AG04450 (cell line): ENCODE data around the gene SLC38A4. TPM values are rescaled to one million over a fixed set of nuclear protein-coding genes. Genes with fewer than 3 reads are reported as not detected.

Experiments
- CTCF ChIA-PET: fragments of 300-600, 350-600 bp; formaldehyde crosslinking; extraction: SDS; loops from one replicate; lab custom pipeline; 2022; ENCODE audit warnings: antibody characterized with exemption, inconsistent platforms; lab: Charles Lee
- POLR2A ChIA-PET: fragments of 350-600 bp; formaldehyde crosslinking; extraction: SDS; loops from one replicate; lab custom pipeline; 2021; ENCODE audit warnings: antibody characterized with exemption, inconsistent platforms; lab: Yijun Ruan, JAX
- DNase-seq: peaks from one replicate; pipeline ENCODE4 v3.0.0-alpha.2; 2011; ENCODE audit warnings: low read depth, low spot score
- H3K27ac ChIP-seq: one replicate; pipeline ENCODE4 v1.5.1; 2012; ENCODE audit warnings: low read depth, low read length, control low read depth
- H3K27me3 ChIP-seq: one replicate; pipeline ENCODE4 v1.6.0; 2012; ENCODE audit warnings: low read length; ENCODE audit not compliant: control insufficient read depth, insufficient read depth
- H3K4me3 ChIP-seq: 2 replicates; pipeline ENCODE4 v1.5.1; 2011; ENCODE audit warnings: mild to moderate bottlenecking, low read depth, low read length, control low read depth
- H3K9me3 ChIP-seq: 2 replicates; pipeline ENCODE4 v1.5.1; 2012; ENCODE audit warnings: low read length; ENCODE audit not compliant: control insufficient read depth, insufficient read depth
- polyA plus RNA-seq: library from polyadenylated mRNA; depleted of rRNA; stranded (reverse); fragments of >200 nt; gene quantifications from 2 replicates; pipeline ENCODE4 v1.2.3, GENCODE V29; 2011
- TF ChIP-seq, protein P1 (sequence below): IDR thresholded peaks from 2 replicates; pipeline ENCODE4 v1.5.1; 2011; ENCODE audit warnings: low read depth, low read length, control low read depth, inconsistent platforms

SLC38A4 gene
- polyA plus RNA-seq, 1 experiment = 12.0 TPM

DNA sequence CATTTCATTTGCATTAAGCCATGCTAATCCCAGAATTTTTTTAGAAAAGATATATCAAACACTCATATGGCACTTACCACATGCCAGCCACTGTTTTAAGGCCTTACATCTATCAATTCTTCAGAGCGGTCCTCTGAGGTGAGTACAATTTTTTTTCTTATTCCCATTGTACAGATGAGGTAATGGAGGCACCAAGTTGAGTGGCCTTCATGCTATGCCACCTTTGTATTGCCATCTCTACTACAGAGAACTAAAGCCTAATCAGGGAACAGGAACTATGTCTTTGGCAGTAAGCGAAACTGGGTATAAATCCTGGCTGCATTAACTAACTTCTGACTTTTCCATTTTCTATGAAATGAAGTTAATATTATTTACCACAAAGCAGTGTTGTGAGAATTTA lies 27.1 kb downstream of the SLC38A4 start:
- POLR2A ChIA-PET = no interaction called here
- DNase-seq = no peak
- CTCF ChIA-PET = no interaction called here
- no peaks in the 10 kb centered on the region for H3K27me3 ChIP-seq
- H3K9me3 ChIP-seq = no peaks in the 10 kb centered on the region
- H3K27ac ChIP-seq = no peak overlapping the region
- H3K4me3 ChIP-seq = no peak overlapping the region
- TF ChIP-seq, protein P1, sequence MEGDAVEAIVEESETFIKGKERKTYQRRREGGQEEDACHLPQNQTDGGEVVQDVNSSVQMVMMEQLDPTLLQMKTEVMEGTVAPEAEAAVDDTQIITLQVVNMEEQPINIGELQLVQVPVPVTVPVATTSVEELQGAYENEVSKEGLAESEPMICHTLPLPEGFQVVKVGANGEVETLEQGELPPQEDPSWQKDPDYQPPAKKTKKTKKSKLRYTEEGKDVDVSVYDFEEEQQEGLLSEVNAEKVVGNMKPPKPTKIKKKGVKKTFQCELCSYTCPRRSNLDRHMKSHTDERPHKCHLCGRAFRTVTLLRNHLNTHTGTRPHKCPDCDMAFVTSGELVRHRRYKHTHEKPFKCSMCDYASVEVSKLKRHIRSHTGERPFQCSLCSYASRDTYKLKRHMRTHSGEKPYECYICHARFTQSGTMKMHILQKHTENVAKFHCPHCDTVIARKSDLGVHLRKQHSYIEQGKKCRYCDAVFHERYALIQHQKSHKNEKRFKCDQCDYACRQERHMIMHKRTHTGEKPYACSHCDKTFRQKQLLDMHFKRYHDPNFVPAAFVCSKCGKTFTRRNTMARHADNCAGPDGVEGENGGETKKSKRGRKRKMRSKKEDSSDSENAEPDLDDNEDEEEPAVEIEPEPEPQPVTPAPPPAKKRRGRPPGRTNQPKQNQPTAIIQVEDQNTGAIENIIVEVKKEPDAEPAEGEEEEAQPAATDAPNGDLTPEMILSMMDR = no peak

DNA sequence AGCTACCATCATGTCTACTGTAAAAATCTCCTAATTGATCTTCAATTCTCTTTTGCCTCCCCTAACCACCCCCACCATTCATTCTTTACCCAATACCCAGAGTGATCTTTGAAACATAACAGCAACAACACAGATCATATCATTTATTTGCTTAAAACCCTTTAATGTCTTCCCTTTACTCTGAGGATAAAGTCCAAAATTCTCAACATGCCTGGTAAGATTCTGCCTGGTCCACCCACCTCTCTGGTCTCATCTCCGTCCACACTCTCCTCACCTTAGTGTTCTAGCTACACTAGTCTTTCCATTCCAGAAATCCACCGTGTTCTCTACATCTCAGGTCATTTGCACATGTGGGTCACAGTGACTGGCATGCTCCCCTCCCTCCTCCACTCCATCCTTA lies 27.7 kb downstream of the SLC38A4 start:
- POLR2A ChIA-PET = no interaction called here
- Histone ChIP-seq H3K27me3 (no peaks in the 10 kb centered on the region), H3K9me3 (no peaks in the 10 kb centered on the region), H3K4me3 (no peak overlapping the region), H3K27ac (no peak overlapping the region)
- CTCF ChIA-PET = no interaction called here
- TF ChIP-seq, protein P1 = no peak
- no peak for DNase-seq

DNA sequence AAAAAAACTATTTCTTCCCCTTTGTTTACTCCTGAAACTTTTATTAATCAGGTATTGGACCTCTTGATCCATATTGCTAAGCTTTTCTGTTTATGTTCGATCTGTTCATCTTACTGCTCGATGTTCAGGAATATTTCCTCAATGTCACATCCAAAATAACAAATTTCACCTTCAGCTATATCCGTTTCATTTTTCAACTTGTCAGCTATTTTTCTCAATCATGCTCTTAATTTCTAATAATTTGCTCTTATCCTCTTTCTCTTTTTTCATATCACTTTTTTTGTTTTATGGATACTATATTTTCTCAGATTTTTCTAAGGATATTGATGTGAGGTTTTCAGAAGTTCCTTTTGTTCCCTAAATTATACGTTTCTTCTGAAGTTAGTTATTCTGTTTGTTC lies 29.8 kb downstream of the SLC38A4 start:
- no peaks in the 10 kb centered on the region for H3K9me3 ChIP-seq
- ChIA-PET POLR2A (no interaction called here), CTCF (no interaction called here)
- no peak overlapping the region for H3K4me3 ChIP-seq
- no peak for DNase-seq
- H3K27me3 ChIP-seq = no peaks in the 10 kb centered on the region
- TF ChIP-seq, protein P1 = no peak
- no peak overlapping the region for H3K27ac ChIP-seq

DNA sequence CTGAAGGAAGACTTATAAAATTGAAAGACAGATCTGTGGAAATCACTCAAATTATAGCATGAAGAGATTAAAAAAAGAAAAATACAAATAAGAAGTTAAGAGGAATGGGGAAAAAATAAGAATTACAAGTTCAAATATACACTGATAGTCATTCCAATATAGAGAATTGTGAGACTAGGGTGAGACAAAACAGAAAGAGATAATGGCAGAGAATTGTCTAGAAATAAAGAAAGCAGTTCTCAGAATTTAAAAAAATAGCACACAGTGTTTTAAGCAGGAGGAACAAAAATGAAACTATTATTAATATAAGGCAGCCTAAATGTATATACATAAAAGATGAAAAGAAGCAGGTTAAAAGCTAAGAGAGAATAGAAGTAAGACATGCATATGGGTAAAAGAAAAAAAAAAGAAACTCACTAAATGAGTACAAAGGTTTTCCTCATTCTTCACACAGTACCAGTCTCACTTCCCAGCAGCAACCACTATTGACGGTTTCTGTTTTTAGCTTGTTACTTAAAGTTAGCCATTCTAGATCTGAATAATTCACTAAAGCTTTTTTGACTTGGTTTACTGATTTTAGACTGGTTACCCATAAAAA lies 31.1 kb downstream of the SLC38A4 start:
- TF ChIP-seq, protein P1 = no peak
- Histone ChIP-seq H3K4me3 (no peak overlapping the region), H3K27me3 (no peaks in the 10 kb centered on the region), H3K9me3 (no peaks in the 10 kb centered on the region), H3K27ac (no peak overlapping the region)
- no peak for DNase-seq
- CTCF ChIA-PET = no interaction called here
- POLR2A ChIA-PET = no interaction called here

DNA sequence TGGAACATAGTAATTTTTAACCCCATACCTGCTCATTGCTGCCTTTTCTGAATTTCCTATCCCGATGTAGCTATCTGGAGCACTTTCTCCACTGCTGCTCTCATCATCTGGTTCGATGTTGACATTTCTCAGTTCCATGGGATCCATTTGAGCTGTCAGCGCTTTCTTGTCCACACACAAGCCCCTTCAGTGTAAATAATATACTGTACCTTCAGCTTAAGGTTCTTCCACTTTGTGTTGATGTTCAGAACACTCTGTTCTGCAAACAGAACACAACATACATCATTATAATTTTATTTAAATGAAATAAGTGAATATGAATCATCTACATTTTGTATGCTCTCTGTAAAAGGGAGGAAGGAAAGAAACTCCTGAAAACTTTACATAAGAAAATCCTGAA lies 32.9 kb downstream of the SLC38A4 start:
- no peaks in the 10 kb centered on the region for H3K27me3 ChIP-seq
- DNase-seq = no peak
- TF ChIP-seq, protein P1 = no peak
- POLR2A ChIA-PET = no interaction called here
- H3K4me3 ChIP-seq = no peak overlapping the region
- no peaks in the 10 kb centered on the region for H3K9me3 ChIP-seq
- CTCF ChIA-PET = no interaction called here
- H3K27ac ChIP-seq = no peak overlapping the region
